ENCODE measurements around the gene RPS25.
"Not testable (repeated sequence)": the region's sequence is repeated elsewhere in the genome, so short reads cannot be mapped to it uniquely, and the experiment has no call there.

RPS25 gene

GRCh38 chr11:118980191-118980881, 37.8 kb downstream of the RPS25 start:
- TF ChIP-seq POLR2A (IDR thresholded peaks at IDR 0.05; ENCODE audit: low read length) = no peak
- no peak for TF ChIP-seq GATA1 (IDR thresholded peaks at IDR 0.05; ENCODE audit: low read depth, low read length)
- DNase-seq = peak; percentile 42

- no peak for DNase-seq
- no peak for TF ChIP-seq GATA1 (IDR thresholded peaks at IDR 0.05; ENCODE audit: low read depth, low read length)
- TF ChIP-seq POLR2A (IDR thresholded peaks at IDR 0.05; ENCODE audit: low read length) = no peak
Observed at GRCh38 chr11:118979434-118979833, 38.7 kb downstream of the RPS25 start.

DNA sequence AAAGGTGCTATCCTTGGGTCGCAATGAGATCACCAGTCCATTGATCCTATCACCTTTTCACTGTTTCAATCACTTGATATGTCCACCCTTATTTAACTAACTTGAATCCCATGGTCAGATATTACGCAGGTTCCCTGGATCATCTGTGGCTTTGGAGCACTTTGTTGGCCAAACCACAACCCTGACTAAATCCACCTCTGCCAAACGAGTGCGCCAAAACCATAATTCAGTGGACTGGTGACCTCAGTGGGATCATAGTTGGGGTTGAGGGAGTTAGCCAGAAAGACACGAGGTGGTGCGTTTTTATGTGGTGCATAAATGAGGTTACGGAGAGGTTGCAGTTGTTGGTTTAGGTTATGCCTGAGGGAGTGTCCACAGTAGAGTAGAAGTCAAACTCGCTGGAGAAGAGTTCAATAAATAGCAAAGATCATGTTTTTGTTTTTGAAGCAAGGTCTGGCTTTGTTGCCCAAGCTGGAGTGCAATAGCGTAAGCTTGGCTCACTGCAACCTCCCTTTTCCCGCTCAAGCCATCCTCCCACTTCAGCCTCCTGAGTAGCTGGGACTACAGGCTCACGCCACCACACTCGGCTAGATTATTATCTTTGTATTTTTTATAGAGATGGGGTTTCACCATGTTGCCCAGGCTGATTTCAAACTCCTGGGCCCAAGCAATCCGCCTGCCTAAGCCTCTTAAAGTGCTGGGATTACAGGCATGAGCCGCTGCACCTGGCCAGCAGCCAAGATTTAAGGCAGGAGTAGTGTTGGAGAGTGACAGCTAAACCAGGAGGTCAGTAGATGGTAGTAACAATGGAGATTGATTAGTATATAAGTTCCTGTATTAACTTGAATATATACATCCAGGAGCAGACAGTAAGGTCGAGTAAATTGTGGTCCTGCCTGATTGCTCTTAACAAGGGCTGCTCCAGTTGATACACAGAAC, 42.1 kb downstream of the RPS25 start:
- TF ChIP-seq POLR2A (IDR thresholded peaks at IDR 0.05; ENCODE audit: low read length) (no peak), GATA1 (IDR thresholded peaks at IDR 0.05; ENCODE audit: low read depth, low read length) (no peak)
- DNase-seq = no peak

GRCh38 chr11:118973985-118974384, 44.2 kb downstream of the RPS25 start:
- TF ChIP-seq GATA1 (IDR thresholded peaks at IDR 0.05; ENCODE audit: low read depth, low read length) (no peak), POLR2A (IDR thresholded peaks at IDR 0.05; ENCODE audit: low read length) (no peak)
- no peak for DNase-seq

DNA sequence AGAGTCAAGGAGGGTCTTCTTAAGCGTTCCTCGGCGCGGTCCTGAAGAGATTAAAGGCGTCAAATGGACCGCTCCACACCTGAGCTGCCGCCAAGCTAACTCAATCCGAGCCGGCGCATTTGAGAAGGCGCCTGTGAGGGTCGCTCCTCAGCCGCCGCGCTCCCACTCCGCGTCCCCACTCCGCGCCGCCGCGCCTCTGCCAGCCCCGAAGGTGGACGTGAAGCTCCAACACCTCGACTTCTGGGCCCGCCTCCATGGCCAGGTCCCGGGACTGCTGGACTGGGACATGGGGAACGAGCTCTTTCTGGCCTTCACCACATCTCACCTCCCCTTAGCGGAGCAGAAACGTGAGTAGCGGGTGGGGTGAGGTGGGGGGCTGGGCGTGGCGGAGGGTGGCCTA, 46.5 kb downstream of the RPS25 start, which contains the start of gene FOXR1:
FOXR1 (plus strand) TSS at position 116 of the 400 bp plus-strand sequence; CDS start at position 287, 171 bp downstream.
- TF ChIP-seq GATA1 (IDR thresholded peaks at IDR 0.05; ENCODE audit: low read depth, low read length) (no peak), POLR2A (IDR thresholded peaks at IDR 0.05; ENCODE audit: low read length) (no peak)
- no peak for DNase-seq

- DNase-seq = not testable (repeated sequence)
Observed at GRCh38 chr11:118969508-118969907, 48.6 kb downstream of the RPS25 start.

Data from erythroblast (primary cell).